IMR-90 (cell line): ENCODE results near the gene FOXP1.

ENCODE experiments used
- FOS ChIP-seq: fragments of 150-350 bp; IDR thresholded peaks from 2 replicates; pipeline ENCODE4 v1.6.1; 2016; ENCODE audit warnings: low read depth, low read length
- MAFK ChIP-seq: IDR thresholded peaks from 2 replicates; pipeline ENCODE4 v1.6.1; 2012; ENCODE audit warnings: low read depth, low read length, improper control_type of control experiment
- MXI1 ChIP-seq: IDR thresholded peaks from 2 replicates; pipeline ENCODE4 v1.6.1; 2012; ENCODE audit warnings: low read depth, mild to moderate bottlenecking, low read length, moderate library complexity, borderline replicate concordance
- POLR2A ChIP-seq: IDR thresholded peaks from 2 replicates; pipeline ENCODE4 v1.6.1; 2012; ENCODE audit warnings: mild to moderate bottlenecking, low read depth, low read length
- RAD21 ChIP-seq: IDR thresholded peaks from 2 replicates; pipeline ENCODE4 v1.6.1; 2012; ENCODE audit warnings: low read length, improper control_type of control experiment
- RCOR1 ChIP-seq: IDR thresholded peaks from 2 replicates; pipeline ENCODE4 v1.6.1; 2012; ENCODE audit warnings: mild to moderate bottlenecking, low read length, improper control_type of control experiment; ENCODE audit not compliant: insufficient replicate concordance
- TF ChIP-seq, protein P1 (sequence below): conservative IDR thresholded peaks from 2 replicates; pipeline ENCODE4 v1.5.1; 2012; ENCODE audit warnings: mild to moderate bottlenecking, low read depth, low read length, improper control_type of control experiment

DNA sequence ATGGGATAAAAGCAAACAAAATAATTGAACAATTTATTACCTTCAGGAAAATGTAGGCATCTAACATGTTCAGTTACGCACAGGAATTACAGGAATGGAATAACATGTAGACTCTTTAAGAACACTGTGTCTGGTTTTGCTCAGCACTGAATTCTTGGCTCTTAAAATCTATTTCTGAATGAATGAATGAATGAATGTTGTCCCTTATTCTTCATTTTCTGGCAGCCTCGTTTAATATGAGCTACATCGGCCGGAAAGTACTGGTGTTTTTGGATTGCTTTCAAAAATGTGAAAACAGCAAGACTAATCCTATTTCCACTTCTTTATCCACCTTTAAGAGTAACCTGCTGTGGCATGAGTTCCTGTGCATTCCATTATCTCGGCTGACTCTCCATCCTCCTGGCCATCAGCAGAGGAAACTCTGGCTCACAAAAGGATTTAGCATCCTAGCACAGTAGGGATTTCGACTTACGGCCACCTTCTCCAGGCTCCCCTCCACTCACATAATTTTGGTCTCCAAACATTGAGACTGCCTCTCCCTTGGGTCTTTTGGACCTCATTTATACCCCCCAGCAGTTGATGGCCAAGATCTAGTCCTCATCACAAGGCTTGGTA, 145.3 kb downstream of the FOXP1 start:
- TF ChIP-seq, protein P1, sequence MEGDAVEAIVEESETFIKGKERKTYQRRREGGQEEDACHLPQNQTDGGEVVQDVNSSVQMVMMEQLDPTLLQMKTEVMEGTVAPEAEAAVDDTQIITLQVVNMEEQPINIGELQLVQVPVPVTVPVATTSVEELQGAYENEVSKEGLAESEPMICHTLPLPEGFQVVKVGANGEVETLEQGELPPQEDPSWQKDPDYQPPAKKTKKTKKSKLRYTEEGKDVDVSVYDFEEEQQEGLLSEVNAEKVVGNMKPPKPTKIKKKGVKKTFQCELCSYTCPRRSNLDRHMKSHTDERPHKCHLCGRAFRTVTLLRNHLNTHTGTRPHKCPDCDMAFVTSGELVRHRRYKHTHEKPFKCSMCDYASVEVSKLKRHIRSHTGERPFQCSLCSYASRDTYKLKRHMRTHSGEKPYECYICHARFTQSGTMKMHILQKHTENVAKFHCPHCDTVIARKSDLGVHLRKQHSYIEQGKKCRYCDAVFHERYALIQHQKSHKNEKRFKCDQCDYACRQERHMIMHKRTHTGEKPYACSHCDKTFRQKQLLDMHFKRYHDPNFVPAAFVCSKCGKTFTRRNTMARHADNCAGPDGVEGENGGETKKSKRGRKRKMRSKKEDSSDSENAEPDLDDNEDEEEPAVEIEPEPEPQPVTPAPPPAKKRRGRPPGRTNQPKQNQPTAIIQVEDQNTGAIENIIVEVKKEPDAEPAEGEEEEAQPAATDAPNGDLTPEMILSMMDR = no peak
- TF ChIP-seq RCOR1 (no peak), POLR2A (no peak), MXI1 (no peak), MAFK (no peak), RAD21 (no peak), FOS (no peak)
